IPS-18a (cell line): ENCODE data around the gene MYO10.

Experiments
- H3K27ac ChIP-seq: one replicate; pipeline ENCODE4 v1.5.1; 2013; ENCODE audit warnings: low read length
- H3K27me3 ChIP-seq: one replicate; pipeline ENCODE4 v1.6.1; 2013; ENCODE audit warnings: mild to moderate bottlenecking, low read length; ENCODE audit not compliant: control insufficient read depth, insufficient read depth
- H3K36me3 ChIP-seq: one replicate; pipeline ENCODE4 v1.6.1; 2013; ENCODE audit warnings: low read depth, low read length; ENCODE audit not compliant: control insufficient read depth
- H3K4me1 ChIP-seq: one replicate; pipeline ENCODE4 v1.6.1; 2013; ENCODE audit warnings: low read depth, low read length; ENCODE audit not compliant: control insufficient read depth
- H3K4me3 ChIP-seq: one replicate; pipeline ENCODE4 v1.5.1; 2013; ENCODE audit warnings: low read length
- H3K9ac ChIP-seq: one replicate; pipeline ENCODE4 v1.6.1; 2013; ENCODE audit warnings: mild to moderate bottlenecking, low read length, moderate library complexity
- H3K9me3 ChIP-seq: one replicate; pipeline ENCODE4 v1.6.1; 2013; ENCODE audit warnings: low read depth, low read length; ENCODE audit not compliant: control insufficient read depth

Gene MYO10

DNA sequence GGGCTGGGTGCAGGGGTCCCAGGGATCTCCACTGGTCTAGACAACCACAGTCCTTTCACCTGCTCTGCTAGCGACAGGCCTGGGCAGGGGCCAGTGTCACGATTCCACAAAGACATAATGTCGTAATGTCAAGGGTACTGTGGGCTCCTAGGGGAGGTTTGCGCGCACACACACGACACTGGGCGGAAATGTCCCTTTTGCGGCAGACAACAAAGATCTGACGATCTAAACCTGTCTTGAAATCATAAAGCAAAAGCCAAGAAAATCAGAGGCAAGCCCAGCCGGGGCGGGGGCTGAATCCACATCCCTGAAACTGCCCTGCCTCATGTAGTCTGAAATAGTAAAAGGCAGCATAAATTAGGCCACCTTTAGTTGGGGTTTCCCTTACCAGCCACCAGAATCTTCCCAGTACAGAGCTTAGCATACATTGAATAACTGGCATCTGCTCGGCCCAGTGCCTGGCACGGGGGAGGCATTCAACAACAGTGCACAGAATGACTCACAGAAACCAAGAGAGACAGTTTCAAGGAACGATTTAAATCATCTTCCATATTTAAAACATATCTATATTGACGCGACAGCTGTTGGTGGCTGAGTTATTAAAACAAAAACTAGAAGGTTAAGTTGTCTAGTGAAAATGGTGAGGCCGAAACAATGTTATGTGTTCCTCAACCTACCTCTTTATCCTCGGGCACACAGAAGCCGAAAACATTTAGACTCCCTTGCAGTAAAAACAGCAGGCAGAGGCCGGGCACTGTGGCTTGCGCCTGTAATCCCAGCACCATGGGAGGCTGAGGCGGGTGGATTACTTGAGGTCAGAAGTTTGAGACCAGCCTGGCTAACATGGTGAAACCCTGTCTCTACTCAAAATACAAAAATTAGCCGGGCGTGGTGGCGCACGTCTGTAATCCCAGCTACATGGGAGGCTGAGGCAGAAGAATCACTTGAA is 151.0 kb downstream of the MYO10 start:
- H3K36me3 ChIP-seq, result no peaks in the 10 kb centered on the region
- no peaks in the 10 kb centered on the region for H3K27me3 ChIP-seq
- H3K27ac ChIP-seq, result no peak overlapping the region
- H3K9ac ChIP-seq, result no peak overlapping the region
- no peak overlapping the region for H3K4me3 ChIP-seq
- H3K9me3 ChIP-seq, result no peaks in the 10 kb centered on the region
- no peaks in the 10 kb centered on the region for H3K4me1 ChIP-seq

- Histone ChIP-seq H3K36me3 (no peaks in the 10 kb centered on the region), H3K4me1 (no peaks in the 10 kb centered on the region), H3K27me3 (no peaks in the 10 kb centered on the region)
These were observed 152.0 kb downstream of the MYO10 start for GRCh38 chr5:16784088-16784487.

DNA sequence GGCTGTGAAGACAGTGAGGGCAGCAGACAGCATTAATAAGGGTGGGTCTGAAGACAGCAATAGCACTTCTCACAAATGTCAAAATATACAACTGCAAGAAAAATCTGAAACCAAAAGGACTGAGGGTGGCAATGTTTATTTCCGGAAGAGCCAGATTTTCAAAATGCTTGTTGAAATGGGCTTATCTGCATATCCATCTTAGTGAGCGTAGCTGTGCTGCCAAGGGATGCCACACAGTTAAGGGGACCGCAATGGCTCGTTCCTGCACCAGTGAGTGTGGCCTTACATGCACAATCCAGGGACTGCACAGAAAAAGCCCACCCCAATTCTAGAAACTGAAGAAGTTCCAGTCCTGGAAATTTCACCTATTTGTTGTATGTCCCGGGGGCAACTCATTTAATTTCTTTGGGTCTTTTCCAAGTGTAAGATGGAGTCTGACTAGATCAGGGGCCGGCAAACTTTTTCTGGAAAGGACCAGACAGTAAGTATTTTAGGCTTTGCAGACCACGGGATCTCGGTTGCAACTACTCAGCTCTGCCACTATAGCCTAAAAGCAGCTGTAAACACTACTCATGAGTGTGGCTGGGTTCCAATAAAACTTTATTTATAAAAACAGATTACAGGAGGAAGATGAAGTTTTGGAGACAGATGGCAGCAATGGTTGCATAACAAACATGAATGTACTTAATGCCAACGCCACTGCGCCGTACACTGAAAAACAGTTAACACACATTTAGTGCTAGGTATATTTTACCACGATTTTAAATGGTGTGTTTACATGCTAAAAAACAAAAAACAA is 154.1 kb downstream of the MYO10 start:
- Histone ChIP-seq H3K27ac (no peak overlapping the region), H3K9ac (no peak overlapping the region), H3K4me1 (peaks cover 6% of the 10 kb centered on the region), H3K27me3 (no peaks in the 10 kb centered on the region), H3K4me3 (no peak overlapping the region), H3K9me3 (no peaks in the 10 kb centered on the region), H3K36me3 (no peaks in the 10 kb centered on the region)

More at GRCh38 chr5:16784088-16784487, 152.0 kb downstream of the MYO10 start:
- Histone ChIP-seq H3K9me3 (no peaks in the 10 kb centered on the region), H3K4me3 (no peak overlapping the region), H3K9ac (no peak overlapping the region), H3K27ac (no peak overlapping the region)

GRCh38 chr5:16780325-16780724 is 155.8 kb downstream of the MYO10 start:
- peaks cover 8% of the 10 kb centered on the region for H3K4me1 ChIP-seq
- no peak overlapping the region for H3K27ac ChIP-seq
- no peaks in the 10 kb centered on the region for H3K36me3 ChIP-seq
- H3K4me3 ChIP-seq, result no peak overlapping the region
- H3K9me3 ChIP-seq, result no peaks in the 10 kb centered on the region
- no peaks in the 10 kb centered on the region for H3K27me3 ChIP-seq
- no peak overlapping the region for H3K9ac ChIP-seq

DNA sequence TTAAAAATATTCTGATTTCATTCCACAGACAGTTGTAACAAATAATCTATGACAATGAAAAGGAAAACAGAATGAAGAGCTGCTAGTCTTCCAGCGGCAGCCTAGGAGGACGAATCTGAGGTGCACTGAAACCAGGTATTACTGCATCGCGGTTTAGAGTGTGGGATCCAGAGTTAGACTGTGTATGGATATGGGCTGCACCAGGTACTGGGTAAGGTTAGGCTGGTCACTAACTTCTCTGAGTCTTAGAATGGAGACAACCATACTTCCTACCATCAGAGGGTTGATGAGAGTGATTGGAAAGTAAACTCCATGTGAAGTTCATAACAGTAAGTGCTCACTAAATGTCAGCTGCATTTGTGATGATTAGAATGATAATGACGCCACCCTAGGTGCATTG is 158.7 kb downstream of the MYO10 start:
- no peaks in the 10 kb centered on the region for H3K27me3 ChIP-seq
- no peak overlapping the region for H3K9ac ChIP-seq
- H3K4me3 ChIP-seq, result no peak overlapping the region
- H3K36me3 ChIP-seq, result no peaks in the 10 kb centered on the region
- peaks cover 13% of the 10 kb centered on the region for H3K4me1 ChIP-seq
- H3K9me3 ChIP-seq, result no peaks in the 10 kb centered on the region
- H3K27ac ChIP-seq, result no peak overlapping the region

- Histone ChIP-seq H3K27me3 (no peaks in the 10 kb centered on the region), H3K36me3 (no peaks in the 10 kb centered on the region), H3K4me1 (peaks cover 13% of the 10 kb centered on the region), H3K4me3 (no peak overlapping the region), H3K9me3 (no peaks in the 10 kb centered on the region), H3K9ac (no peak overlapping the region), H3K27ac (no peak overlapping the region)
These were observed 159.4 kb downstream of the MYO10 start for GRCh38 chr5:16776611-16777251.

- Histone ChIP-seq H3K9ac (no peak overlapping the region), H3K27ac (no peak overlapping the region), H3K36me3 (no peaks in the 10 kb centered on the region), H3K4me3 (no peak overlapping the region), H3K9me3 (no peaks in the 10 kb centered on the region), H3K27me3 (no peaks in the 10 kb centered on the region), H3K4me1 (peaks cover 13% of the 10 kb centered on the region)
These were observed 161.3 kb downstream of the MYO10 start for GRCh38 chr5:16774806-16775205.

DNA sequence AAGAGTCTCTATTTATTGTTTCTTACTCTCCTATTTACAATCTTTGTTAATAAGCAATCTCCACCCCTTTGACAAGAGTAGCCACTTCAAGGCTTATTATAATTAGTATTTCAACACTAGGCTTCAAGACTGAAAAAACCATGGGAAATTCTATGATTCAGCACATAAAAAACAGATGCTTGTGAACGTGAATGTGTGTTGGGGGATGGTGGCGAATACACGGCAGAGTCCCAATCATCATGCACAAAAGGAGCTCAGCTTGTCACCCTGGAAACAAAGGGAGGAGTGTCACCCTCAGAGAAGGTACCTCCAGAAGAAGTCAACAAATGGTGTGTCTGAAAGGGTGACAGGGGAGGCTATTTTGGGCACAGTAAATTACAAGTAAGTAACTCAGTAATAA is 162.1 kb downstream of the MYO10 start:
- Histone ChIP-seq H3K9ac (no peak overlapping the region), H3K4me1 (peaks cover 13% of the 10 kb centered on the region), H3K9me3 (no peaks in the 10 kb centered on the region), H3K4me3 (no peak overlapping the region), H3K27ac (no peak overlapping the region), H3K27me3 (no peaks in the 10 kb centered on the region), H3K36me3 (no peaks in the 10 kb centered on the region)

GRCh38 chr5:16772556-16772955 is 163.5 kb downstream of the MYO10 start:
- H3K36me3 ChIP-seq, result no peaks in the 10 kb centered on the region
- peaks cover 18% of the 10 kb centered on the region for H3K4me1 ChIP-seq
- H3K9ac ChIP-seq, result no peak overlapping the region
- no peak overlapping the region for H3K27ac ChIP-seq
- no peak overlapping the region for H3K4me3 ChIP-seq
- H3K9me3 ChIP-seq, result no peaks in the 10 kb centered on the region
- no peaks in the 10 kb centered on the region for H3K27me3 ChIP-seq

DNA sequence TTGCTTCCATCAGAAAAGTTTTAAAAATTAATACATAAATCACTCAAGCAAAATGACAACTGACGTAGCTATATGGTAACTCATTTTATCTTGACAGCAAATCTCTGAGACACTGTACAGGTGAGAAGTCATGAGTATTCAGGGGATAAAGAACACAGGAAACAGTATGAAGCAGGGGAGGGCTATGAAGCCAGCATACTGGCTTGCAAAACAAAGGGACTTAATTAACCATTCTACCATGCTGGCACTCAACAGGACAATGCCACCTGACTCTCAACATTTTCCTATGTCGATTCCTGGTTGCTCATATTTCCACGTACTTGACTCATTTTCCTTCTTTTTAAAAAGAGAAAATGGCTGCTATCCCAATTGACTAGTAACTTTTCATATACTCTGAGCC is 167.9 kb downstream of the MYO10 start:
- H3K4me3 ChIP-seq, result no peak overlapping the region
- no peak overlapping the region for H3K9ac ChIP-seq
- H3K27ac ChIP-seq, result no peak overlapping the region
- peaks cover 5% of the 10 kb centered on the region for H3K4me1 ChIP-seq
- H3K36me3 ChIP-seq, result peaks cover 7% of the 10 kb centered on the region
- H3K27me3 ChIP-seq, result no peaks in the 10 kb centered on the region
- no peaks in the 10 kb centered on the region for H3K9me3 ChIP-seq

GRCh38 chr5:16763211-16763610 is 172.9 kb downstream of the MYO10 start:
- Histone ChIP-seq H3K9ac (no peak overlapping the region), H3K4me3 (no peak overlapping the region), H3K27me3 (no peaks in the 10 kb centered on the region), H3K9me3 (no peaks in the 10 kb centered on the region), H3K36me3 (peaks cover 25% of the 10 kb centered on the region), H3K27ac (no peak overlapping the region), H3K4me1 (peaks cover 7% of the 10 kb centered on the region)
